OCI-LY7 (cell line): ENCODE results near the gene ZNF764. TPM values are rescaled to one million over a fixed set of nuclear protein-coding genes. Genes with fewer than 3 reads are reported as not detected.

ENCODE experiments used
- BruUV-seq: library from RNA; stranded (reverse); fragments of 400-500 nt; replicated peaks from 2 replicates; lab custom pipeline; 2021; lab: Mats Ljungman, UMichigan
- CTCF ChIA-PET: fragments of 300-600 bp; sonication (Branson Sonifier 250); formaldehyde crosslinking; loops from one replicate; lab custom pipeline; 2022; ENCODE audit warnings: antibody characterized with exemption; ENCODE audit not compliant: unreplicated experiment; lab: Charles Lee
- POLR2A ChIA-PET: fragments of 300-600 bp; sonication (Branson Sonifier 250); formaldehyde crosslinking; loops from one replicate; lab custom pipeline; 2022; ENCODE audit warnings: antibody characterized with exemption; lab: Charles Lee
- DNase-seq: peaks from one replicate; pipeline ENCODE4 v3.0.0-alpha.2; 2015; ENCODE audit warnings: low spot score
- H2AFZ ChIP-seq: fragments of 200-600 bp; sonication (generic), shearing (Covaris generic); 2 replicates; pipeline ENCODE4 v1.6.1; 2014; ENCODE audit warnings: mild to moderate bottlenecking, antibody characterized with exemption, low read length, moderate library complexity
- H3K27ac ChIP-seq: fragments of 200-600 bp; sonication (generic); 2 replicates; pipeline ENCODE4 v1.5.1; 2014; ENCODE audit warnings: mixed run types, low read depth, mild to moderate bottlenecking, moderate library complexity, low read length, inconsistent platforms; ENCODE audit not compliant: poor library complexity, severe bottlenecking
- H3K36me3 ChIP-seq: fragments of 200-600 bp; sonication (generic); 2 replicates; pipeline ENCODE4 v1.6.1; 2014; ENCODE audit warnings: mild to moderate bottlenecking, antibody characterized with exemption, low read length, moderate library complexity, mixed read lengths; ENCODE audit not compliant: insufficient read depth
- H3K4me1 ChIP-seq: fragments of 200-600 bp; sonication (generic); 2 replicates; pipeline ENCODE4 v1.5.1; 2014; ENCODE audit warnings: mild to moderate bottlenecking, low read length; ENCODE audit not compliant: insufficient read depth, poor library complexity, severe bottlenecking
- H3K4me2 ChIP-seq: fragments of 200-600 bp; sonication (generic); 2 replicates; pipeline ENCODE4 v1.6.1; 2014; ENCODE audit warnings: mild to moderate bottlenecking, low read length
- H3K4me3 ChIP-seq: fragments of 200-600 bp; sonication (generic); 2 replicates; pipeline ENCODE4 v1.5.1; 2014; ENCODE audit warnings: mild to moderate bottlenecking, low read depth, low read length; ENCODE audit not compliant: poor library complexity, severe bottlenecking
- H3K79me2 ChIP-seq: fragments of 200-600 bp; sonication (generic); 2 replicates; pipeline ENCODE4 v1.6.1; 2016; ENCODE audit warnings: low read depth, mild to moderate bottlenecking, low read length, moderate library complexity, mixed read lengths; ENCODE audit not compliant: insufficient read depth
- H3K9me2 ChIP-seq: fragments of 200-600 bp; sonication (generic); 2 replicates; pipeline ENCODE4 v1.6.1; 2016; ENCODE audit warnings: mild to moderate bottlenecking, low read length, mixed read lengths; ENCODE audit not compliant: insufficient read depth
- H3K9me3 ChIP-seq: fragments of 200-600 bp; sonication (generic); 2 replicates; pipeline ENCODE4 v1.6.1; 2014; ENCODE audit warnings: mild to moderate bottlenecking, mixed run types, low read length, mixed read lengths
- H4K20me1 ChIP-seq: fragments of 200-600 bp; sonication (generic); 2 replicates; pipeline ENCODE4 v1.6.1; 2014; ENCODE audit warnings: mild to moderate bottlenecking, antibody characterized with exemption, low read length, moderate library complexity, mixed read lengths; ENCODE audit not compliant: insufficient read depth
- EZH2phosphoT487 ChIP-seq: fragments of 200-600 bp; sonication (generic); IDR thresholded peaks from 2 replicates; pipeline ENCODE4 v1.6.1; 2018; ENCODE audit warnings: low read depth, borderline replicate concordance, mild to moderate bottlenecking, mixed run types, antibody characterized with exemption, low read length, moderate library complexity, mixed read lengths
- intact Hi-C: fragments of 100-400 bp; cut with micrococcal nuclease; formaldehyde crosslinking; loops from one replicate; pipeline ENCODE4 v1.10.0; 2022; ENCODE audit not compliant: unreplicated experiment
- microRNA-seq: library from miRNA; unstranded; fragments of <30 nt; microRNA quantifications from one replicate; pipeline ENCODE4 v1.2.0, GENCODE V29; 2022; ENCODE audit warnings: borderline replicate concordance
- small RNA-seq: library from RNA; depleted of rRNA; stranded (forward); fragments of <200 nt; gene quantifications from one replicate; pipeline ENCODE3, GENCODE V24; 2014
- total RNA-seq, 2 experiments: library from RNA; depleted of rRNA in 1 of 2; stranded (reverse); fragments of >200 nt in 1 of 2; shearing (Covaris generic) in 1 of 2; gene quantifications; 2 replicates each; pipeline ENCODE4 v1.2.3, GENCODE V29; 2014 to 2022
- TF ChIP-seq, protein P1 (sequence below): fragments of 200-600 bp; sonication (generic); conservative IDR thresholded peaks from 2 replicates; pipeline ENCODE4 v1.5.1; 2014; ENCODE audit warnings: mild to moderate bottlenecking, antibody characterized with exemption, low read length, moderate library complexity, mixed read lengths

ZNF764 gene
- total RNA-seq, 2 experiments from 2014 or later = 12.8 to 14.6 TPM

DNA sequence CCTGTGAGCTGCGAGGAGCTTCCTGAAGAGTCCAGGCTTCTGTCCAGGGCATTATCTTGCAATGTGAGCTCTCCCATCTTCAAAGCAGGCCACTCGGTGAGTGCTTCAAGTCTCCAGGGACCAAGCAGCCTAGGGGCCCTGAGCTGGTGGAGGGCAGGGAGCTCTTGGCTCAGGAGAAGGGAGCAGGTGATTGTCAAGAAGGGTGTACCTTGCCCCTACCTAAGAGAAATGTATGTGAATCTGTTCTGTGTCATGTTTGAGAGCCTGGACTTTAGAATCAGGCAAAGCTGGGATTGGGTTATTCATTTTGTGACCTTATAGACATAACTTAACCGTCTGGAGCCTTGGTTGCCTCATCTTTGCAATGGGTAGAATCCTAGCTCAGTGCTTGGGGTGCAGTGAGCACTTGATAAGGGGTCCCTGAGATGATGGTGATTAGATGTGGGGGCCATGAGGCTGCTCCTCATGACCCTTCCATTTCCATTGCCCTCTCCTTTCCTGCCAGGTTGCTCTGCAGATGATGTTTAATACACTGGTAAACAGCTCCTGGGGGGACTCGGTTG is 47.7 kb downstream of the ZNF764 start:
- POLR2A ChIA-PET = interaction anchor here (0.7 kb wide), 1 partner anchor 118 kb away, joined by 3 read pairs; no protein-coding TSS in a partner anchor

DNA sequence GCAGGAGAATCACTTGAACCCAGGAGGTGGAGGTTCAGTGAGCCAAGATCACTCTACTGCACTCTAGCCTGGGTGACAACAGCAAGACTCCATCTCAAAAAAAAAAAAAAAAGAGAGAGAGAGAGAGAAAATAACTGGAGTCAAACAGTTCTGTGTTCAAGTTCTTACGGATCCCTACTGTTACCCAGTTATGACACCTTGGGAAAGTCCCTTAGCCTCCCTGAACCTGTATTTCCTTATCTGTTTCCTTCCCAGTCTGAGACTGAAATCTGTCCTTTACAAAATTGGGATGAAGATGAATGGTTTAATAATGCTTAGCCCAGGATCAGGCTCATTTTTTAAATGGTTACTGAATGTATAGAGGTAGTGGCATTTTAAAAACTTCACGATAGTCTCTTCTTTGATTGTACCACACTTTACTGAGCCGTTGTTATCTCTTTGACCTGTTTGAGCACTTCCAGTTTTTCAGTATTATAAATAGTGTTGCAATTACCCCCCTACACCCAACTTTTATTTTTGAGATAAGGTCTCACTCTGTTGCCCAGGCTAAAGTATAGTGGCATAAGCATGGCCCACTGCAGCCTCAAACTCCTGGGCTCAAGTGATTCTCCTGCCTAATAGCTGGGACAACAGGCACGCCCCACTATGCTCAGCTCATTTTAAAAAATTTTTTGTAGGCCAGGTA is 49.0 kb downstream of the ZNF764 start:
- POLR2A ChIA-PET = no interaction called here
- peaks cover 85% of the 10 kb centered on the region for H3K36me3 ChIP-seq

More for the DNA sequence above, 47.7 kb downstream of the ZNF764 start:
- no peaks in the 10 kb centered on the region for H4K20me1 ChIP-seq
- no peak for DNase-seq
- H2AFZ ChIP-seq = no peak overlapping the region
- no peaks in the 10 kb centered on the region for H3K79me2 ChIP-seq
- CTCF ChIA-PET = interaction anchor here (0.6 kb wide), 1 partner anchor 73 kb away, joined by 3 read pairs; no protein-coding TSS in a partner anchor
- TF ChIP-seq, protein P1, sequence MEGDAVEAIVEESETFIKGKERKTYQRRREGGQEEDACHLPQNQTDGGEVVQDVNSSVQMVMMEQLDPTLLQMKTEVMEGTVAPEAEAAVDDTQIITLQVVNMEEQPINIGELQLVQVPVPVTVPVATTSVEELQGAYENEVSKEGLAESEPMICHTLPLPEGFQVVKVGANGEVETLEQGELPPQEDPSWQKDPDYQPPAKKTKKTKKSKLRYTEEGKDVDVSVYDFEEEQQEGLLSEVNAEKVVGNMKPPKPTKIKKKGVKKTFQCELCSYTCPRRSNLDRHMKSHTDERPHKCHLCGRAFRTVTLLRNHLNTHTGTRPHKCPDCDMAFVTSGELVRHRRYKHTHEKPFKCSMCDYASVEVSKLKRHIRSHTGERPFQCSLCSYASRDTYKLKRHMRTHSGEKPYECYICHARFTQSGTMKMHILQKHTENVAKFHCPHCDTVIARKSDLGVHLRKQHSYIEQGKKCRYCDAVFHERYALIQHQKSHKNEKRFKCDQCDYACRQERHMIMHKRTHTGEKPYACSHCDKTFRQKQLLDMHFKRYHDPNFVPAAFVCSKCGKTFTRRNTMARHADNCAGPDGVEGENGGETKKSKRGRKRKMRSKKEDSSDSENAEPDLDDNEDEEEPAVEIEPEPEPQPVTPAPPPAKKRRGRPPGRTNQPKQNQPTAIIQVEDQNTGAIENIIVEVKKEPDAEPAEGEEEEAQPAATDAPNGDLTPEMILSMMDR = no peak
- no peak overlapping the region for H3K27ac ChIP-seq
- no TSS peak for BruUV-seq
- H3K4me2 ChIP-seq = no peak overlapping the region
- no peaks in the 10 kb centered on the region for H3K4me1 ChIP-seq
- no peaks in the 10 kb centered on the region for H3K9me3 ChIP-seq
- peaks cover 83% of the 10 kb centered on the region for H3K36me3 ChIP-seq
- no peak overlapping the region for H3K4me3 ChIP-seq
- H3K9me2 ChIP-seq = no peaks in the 10 kb centered on the region
- intact Hi-C loops = no loop called here

More for the DNA sequence above, 49.0 kb downstream of the ZNF764 start:
- Histone ChIP-seq H3K4me1 (no peaks in the 10 kb centered on the region), H3K79me2 (no peaks in the 10 kb centered on the region), H3K9me3 (no peaks in the 10 kb centered on the region), H3K4me2 (no peak overlapping the region), H4K20me1 (no peaks in the 10 kb centered on the region), H3K9me2 (no peaks in the 10 kb centered on the region), H3K27ac (no peak overlapping the region), H3K4me3 (no peak overlapping the region), H2AFZ (no peak overlapping the region)
- no TSS peak for BruUV-seq
- no peak for TF ChIP-seq EZH2phosphoT487
- TF ChIP-seq, protein P1 = no peak
- intact Hi-C loops = no loop called here
- DNase-seq = no peak
- CTCF ChIA-PET = interaction anchor here (0.5 kb wide), 1 partner anchor 49 kb away, joined by 3 read pairs; no protein-coding TSS in a partner anchor

Small RNAs within 50 kb of the gene (microRNA-seq; reads per million reads assigned to microRNA genes)
- gene MIR4518 = 395 reads per million, percentile 74 among the genes with 10 or more reads in this experiment

Small RNAs within 50 kb of the gene (small RNA-seq; reads per million reads assigned to genes)
- not detected for gene AC093249.4
- gene MIR4518 = not detected

Other genes starting within 250 kb of the ZNF764 start
- 69.2 and 94.7 TPM in 2 replicates for gene CD2BP2, start 203.1 kb downstream of the ZNF764 start, total RNA-seq (2014; rRNA removed; shearing (Covaris generic))
- 87.8 and 111 TPM in 2 replicates for gene CD2BP2, start 203.1 kb downstream of the ZNF764 start, total RNA-seq (2022)
- 38.6 and 44.9 TPM in 2 replicates for gene TBC1D10B, start 187.9 kb downstream of the ZNF764 start, total RNA-seq (2014; rRNA removed; shearing (Covaris generic))
- 74.8 and 78.6 TPM in 2 replicates for gene TBC1D10B, start 187.9 kb downstream of the ZNF764 start, total RNA-seq (2022)
- gene MYL11, start 183.6 kb downstream of the ZNF764 start, total RNA-seq (2014; rRNA removed; shearing (Covaris generic)) = 3.2 and 3.3 TPM in 2 replicates
- 1.7 and 3.9 TPM in 2 replicates for gene MYL11, start 183.6 kb downstream of the ZNF764 start, total RNA-seq (2022)
- 126 and 133 TPM in 2 replicates for gene SEPTIN1, start 175.8 kb downstream of the ZNF764 start, total RNA-seq (2014; rRNA removed; shearing (Covaris generic))
- 171 and 181 TPM in 2 replicates for gene SEPTIN1, start 175.8 kb downstream of the ZNF764 start, total RNA-seq (2022)
- 15.7 and 18.8 TPM in 2 replicates for gene ZNF48, start 163.0 kb downstream of the ZNF764 start, total RNA-seq (2014; rRNA removed; shearing (Covaris generic))
- 16.4 and 17.3 TPM in 2 replicates for gene ZNF48, start 163.0 kb downstream of the ZNF764 start, total RNA-seq (2022)
- 6.4 and 11.3 TPM in 2 replicates for gene ZNF771, start 150.8 kb downstream of the ZNF764 start, total RNA-seq (2014; rRNA removed; shearing (Covaris generic))
- gene ZNF771, start 150.8 kb downstream of the ZNF764 start, total RNA-seq (2022) = 9.2 and 10.8 TPM in 2 replicates
- gene DCTPP1, start 128.3 kb downstream of the ZNF764 start, total RNA-seq (2014; rRNA removed; shearing (Covaris generic)) = 90.2 and 92.5 TPM in 2 replicates
- 80.0 and 93.8 TPM in 2 replicates for gene DCTPP1, start 128.3 kb downstream of the ZNF764 start, total RNA-seq (2022)
- gene SEPHS2, start 112.5 kb downstream of the ZNF764 start, total RNA-seq (2014; rRNA removed; shearing (Covaris generic)) = 14.4 and 15.3 TPM in 2 replicates
- gene SEPHS2, start 112.5 kb downstream of the ZNF764 start, total RNA-seq (2022) = 59.6 and 64.2 TPM in 2 replicates
- gene ITGAL, start 85.6 kb downstream of the ZNF764 start, total RNA-seq (2014; rRNA removed; shearing (Covaris generic)) = 30.7 and 40.2 TPM in 2 replicates
- 125 and 140 TPM in 2 replicates for gene ITGAL, start 85.6 kb downstream of the ZNF764 start, total RNA-seq (2022)
- gene ZNF768, start 31.8 kb downstream of the ZNF764 start, total RNA-seq (2014; rRNA removed; shearing (Covaris generic)) = 43.4 and 63.7 TPM in 2 replicates
- 38.3 and 42.9 TPM in 2 replicates for gene ZNF768, start 31.8 kb downstream of the ZNF764 start, total RNA-seq (2022)
- 15.7 and 22.2 TPM in 2 replicates for gene ZNF747, start 23.5 kb downstream of the ZNF764 start, total RNA-seq (2014; rRNA removed; shearing (Covaris generic))
- 17.2 and 20.8 TPM in 2 replicates for gene ZNF747, start 23.5 kb downstream of the ZNF764 start, total RNA-seq (2022)
- 17.5 and 19.8 TPM in 2 replicates for gene ZNF688, start 13.3 kb upstream of the ZNF764 start, total RNA-seq (2014; rRNA removed; shearing (Covaris generic))
- gene ZNF688, start 13.3 kb upstream of the ZNF764 start, total RNA-seq (2022) = 15.0 and 15.3 TPM in 2 replicates
- 6.8 and 9.3 TPM in 2 replicates for gene ZNF785, start 27.3 kb upstream of the ZNF764 start, total RNA-seq (2014; rRNA removed; shearing (Covaris generic))
- 4.1 and 4.6 TPM in 2 replicates for gene ZNF785, start 27.3 kb upstream of the ZNF764 start, total RNA-seq (2022)
- 13.1 and 15.0 TPM in 2 replicates for gene ZNF689, start 52.0 kb upstream of the ZNF764 start, total RNA-seq (2014; rRNA removed; shearing (Covaris generic))
- gene ZNF689, start 52.0 kb upstream of the ZNF764 start, total RNA-seq (2022) = 15.5 and 16.7 TPM in 2 replicates
- 33.2 and 35.2 TPM in 2 replicates for gene PRR14, start 92.6 kb upstream of the ZNF764 start, total RNA-seq (2014; rRNA removed; shearing (Covaris generic))
- 75.5 and 81.4 TPM in 2 replicates for gene PRR14, start 92.6 kb upstream of the ZNF764 start, total RNA-seq (2022)
- 31.8 and 36.8 TPM in 2 replicates for gene FBRS, start 100.1 kb upstream of the ZNF764 start, total RNA-seq (2014; rRNA removed; shearing (Covaris generic))
- 89.8 and 97.5 TPM in 2 replicates for gene FBRS, start 100.1 kb upstream of the ZNF764 start, total RNA-seq (2022)
- 15.6 and 41.8 TPM in 2 replicates for gene SRCAP, start 140.8 kb upstream of the ZNF764 start, total RNA-seq (2014; rRNA removed; shearing (Covaris generic))
- gene SRCAP, start 140.8 kb upstream of the ZNF764 start, total RNA-seq (2022) = 92.6 and 93.7 TPM in 2 replicates
- gene PHKG2, start 190.1 kb upstream of the ZNF764 start, total RNA-seq (2014; rRNA removed; shearing (Covaris generic)) = 37.6 and 40.5 TPM in 2 replicates
- gene PHKG2, start 190.1 kb upstream of the ZNF764 start, total RNA-seq (2022) = 41.9 and 46.5 TPM in 2 replicates
- gene CFAP119, start 203.7 kb upstream of the ZNF764 start, total RNA-seq (2014; rRNA removed; shearing (Covaris generic)) = 20.7 and 27.4 TPM in 2 replicates
- 25.0 and 27.4 TPM in 2 replicates for gene CFAP119, start 203.7 kb upstream of the ZNF764 start, total RNA-seq (2022)
- 54.8 and 70.5 TPM in 2 replicates for gene RNF40, start 203.9 kb upstream of the ZNF764 start, total RNA-seq (2014; rRNA removed; shearing (Covaris generic))
- gene RNF40, start 203.9 kb upstream of the ZNF764 start, total RNA-seq (2022) = 108 and 120 TPM in 2 replicates
- gene ZNF629, start 228.8 kb upstream of the ZNF764 start, total RNA-seq (2014; rRNA removed; shearing (Covaris generic)) = 1.9 and 2.5 TPM in 2 replicates
- 1.0 and 1.1 TPM in 2 replicates for gene ZNF629, start 228.8 kb upstream of the ZNF764 start, total RNA-seq (2022)